SK-N-SH (cell line): ENCODE data around the gene PARP1. TPM values are rescaled to one million over a fixed set of nuclear protein-coding genes. Genes with fewer than 3 reads are reported as not detected.

Experiments used
- CTCF ChIA-PET: fragments of 300-600, 350-600 bp; formaldehyde crosslinking; extraction: SDS; loops from one replicate; lab custom pipeline; 2021; lab: Yijun Ruan, JAX
- POLR2A ChIA-PET: fragments of 350-600 bp; sonication (Branson Sonifier 250); formaldehyde crosslinking; extraction: SDS; loops from one replicate; lab custom pipeline; 2020; ENCODE audit warnings: antibody characterized with exemption, inconsistent platforms; lab: Yijun Ruan, JAX
- DNase-seq: peaks from one replicate; pipeline ENCODE4 v3.0.0; 2012
- H2AFZ ChIP-seq: fragments of 200-600 bp; sonication (generic); 2 replicates; pipeline ENCODE4 v1.8.1; 2016; ENCODE audit warnings: antibody characterized with exemption, mild to moderate bottlenecking, low read depth
- H3F3A ChIP-seq: fragments of 200-600 bp; sonication (generic); replicated peaks from 2 replicates; pipeline ENCODE3; 2016; ENCODE audit warnings: antibody characterized with exemption, mild to moderate bottlenecking; ENCODE audit not compliant: insufficient read depth
- H3K27ac ChIP-seq, 2 experiments: fragments of 200-500 bp in 1 of 2; fragments of 200-600 bp in 1 of 2; sonication (Bioruptor generic) in 1 of 2; sonication (generic), shearing (Covaris generic) in 1 of 2; 2 replicates each; pipeline versions ENCODE4 v1.5.1 to v1.6.1; 2014 to 2016; ENCODE audit warnings: low read depth in 2 of 2, inconsistent platforms in 1 of 2, low read length in 1 of 2, mild to moderate bottlenecking in 1 of 2, mixed read lengths in 1 of 2
- H3K27me3 ChIP-seq: fragments of 200-600 bp; sonication (generic), shearing (Covaris generic); 2 replicates; pipeline ENCODE4 v1.6.1; 2016; ENCODE audit warnings: mixed run types; ENCODE audit not compliant: insufficient read depth
- H3K36me3 ChIP-seq, 2 experiments: fragments of 200-500 bp in 1 of 2; fragments of 200-600 bp in 1 of 2; sonication (Bioruptor generic) in 1 of 2; sonication (generic) in 1 of 2; replicated peaks in 1 of 2; 2 replicates each; pipeline versions ENCODE3 to v1.5.1; 2014 to 2016; ENCODE audit warnings: low read length in 1 of 2, mild to moderate bottlenecking in 1 of 2; ENCODE audit not compliant: insufficient read depth in 2 of 2, control insufficient read depth in 1 of 2
- H3K4me1 ChIP-seq, 2 experiments: fragments of 200-500 bp in 1 of 2; fragments of 200-600 bp in 1 of 2; sonication (Bioruptor generic) in 1 of 2; sonication (generic), shearing (Covaris generic) in 1 of 2; 2 replicates each; pipeline versions ENCODE4 v1.5.1 to v1.6.1; 2014 to 2016; ENCODE audit warnings: low read depth in 1 of 2, low read length in 1 of 2, mixed run types in 1 of 2; ENCODE audit not compliant: insufficient read depth in 2 of 2, control insufficient read depth in 1 of 2
- H3K4me2 ChIP-seq: fragments of 200-600 bp; sonication (generic), shearing (Covaris generic); 2 replicates; pipeline ENCODE4 v1.6.1; 2017; ENCODE audit warnings: mixed run types
- H3K4me3 ChIP-seq, 2 experiments: fragments of 200-500 bp in 1 of 2; fragments of 200-600 bp in 1 of 2; sonication (Bioruptor generic) in 1 of 2; sonication (generic), shearing (Covaris generic) in 1 of 2; 2 replicates each; pipeline versions ENCODE4 v1.5.1 to v1.8.1; 2014 to 2016; ENCODE audit warnings: low read depth in 2 of 2, inconsistent platforms in 1 of 2, low read length in 1 of 2, mild to moderate bottlenecking in 1 of 2, mixed read lengths in 1 of 2, moderate library complexity in 1 of 2
- H3K79me2 ChIP-seq: fragments of 200-600 bp; sonication (generic); 2 replicates; pipeline ENCODE4 v1.8.1; 2017; ENCODE audit warnings: mild to moderate bottlenecking; ENCODE audit not compliant: insufficient read depth
- H3K9ac ChIP-seq: fragments of 200-600 bp; sonication (generic); 2 replicates; pipeline ENCODE4 v1.6.1; 2017; ENCODE audit warnings: mixed run types
- H3K9me2 ChIP-seq: fragments of 200-600 bp; sonication (generic); 2 replicates; pipeline ENCODE4 v1.6.1; 2017; ENCODE audit warnings: mixed run types
- H3K9me3 ChIP-seq: fragments of 200-600 bp; sonication (generic); 2 replicates; pipeline ENCODE4 v1.6.1; 2017; ENCODE audit warnings: mixed run types, mild to moderate bottlenecking, moderate library complexity
- H4K20me1 ChIP-seq: fragments of 200-600 bp; sonication (generic); 2 replicates; pipeline ENCODE4 v1.6.1; 2017; ENCODE audit warnings: mild to moderate bottlenecking, mixed run types; ENCODE audit not compliant: insufficient read depth
- ELF1 ChIP-seq: IDR thresholded peaks from 2 replicates; pipeline ENCODE4 v1.4.0; 2012
- EZH2phosphoT487 ChIP-seq: fragments of 200-600 bp; sonication (generic); IDR thresholded peaks from 2 replicates; pipeline ENCODE4 v1.6.1; 2017; ENCODE audit warnings: low read depth, mixed run types, mild to moderate bottlenecking, antibody characterized with exemption, moderate library complexity, borderline replicate concordance
- FOSL2 ChIP-seq: IDR thresholded peaks from 2 replicates; pipeline ENCODE4 v1.4.0; 2012; ENCODE audit warnings: low read depth, mild to moderate bottlenecking, moderate library complexity, borderline replicate concordance
- GATA2 ChIP-seq: sonication (generic); formaldehyde crosslinking; IDR thresholded peaks from 2 replicates; pipeline ENCODE4 v1.5.0; 2020; ENCODE audit warnings: mild to moderate bottlenecking, missing genetic modification reagents
- JUND ChIP-seq: IDR thresholded peaks from 2 replicates; pipeline ENCODE4 v1.4.0; 2012
- MEF2A ChIP-seq: IDR thresholded peaks from 2 replicates; pipeline ENCODE4 v1.4.0; 2012; ENCODE audit warnings: low read depth, borderline replicate concordance
- RAD21 ChIP-seq: IDR thresholded peaks from 2 replicates; pipeline ENCODE4 v1.6.1; 2012; ENCODE audit warnings: mild to moderate bottlenecking, low read length
- SIN3A ChIP-seq: IDR thresholded peaks from 2 replicates; pipeline ENCODE4 v1.6.1; 2012; ENCODE audit warnings: low read depth, mild to moderate bottlenecking, low read length, moderate library complexity, borderline replicate concordance
- TAF1 ChIP-seq: IDR thresholded peaks from 2 replicates; pipeline ENCODE4 v1.6.1; 2012; ENCODE audit warnings: low read depth, mild to moderate bottlenecking, low read length, moderate library complexity, borderline replicate concordance
- TCF12 ChIP-seq: IDR thresholded peaks from 2 replicates; pipeline ENCODE4 v1.4.0; 2012
- TEAD4 ChIP-seq: IDR thresholded peaks from 2 replicates; pipeline ENCODE4 v1.4.0; 2012; ENCODE audit warnings: mild to moderate bottlenecking, borderline replicate concordance; ENCODE audit not compliant: insufficient read depth
- WGBS: methylation state at CpG from one replicate; pipeline ENCODE4 v1.1.6; 2017; ENCODE audit warnings: low lambda C conversion rate; 5-methylcytosine and 5-hydroxymethylcytosine counted together
- polyA plus RNA-seq, 3 experiments: library from polyadenylated mRNA; depleted of rRNA; stranded (reverse); fragments of >200 nt; gene quantifications; 2 replicates each; pipeline ENCODE4 v1.2.3, GENCODE V29; 2012
- TF ChIP-seq, protein P1 (sequence below): fragments of 150-350 bp; IDR thresholded peaks from 2 replicates; pipeline ENCODE4 v1.6.1; 2016; ENCODE audit warnings: mild to moderate bottlenecking, low read depth, low read length
- TF ChIP-seq, protein P2 (sequence below): IDR thresholded peaks from 2 replicates; pipeline ENCODE4 v1.4.0; 2012; ENCODE audit warnings: low read depth, borderline replicate concordance
- TF ChIP-seq, protein P3 (sequence below): fragments of 150-350 bp; IDR thresholded peaks from 2 replicates; pipeline ENCODE4 v1.6.1; 2017; ENCODE audit warnings: antibody characterized with exemption, low read length, low read depth, borderline replicate concordance
- TF ChIP-seq, protein P4 (sequence below): IDR thresholded peaks from 2 replicates; pipeline ENCODE4 v1.4.0; 2012; ENCODE audit warnings: low read depth
- TF ChIP-seq, protein P5 (sequence below): IDR thresholded peaks from 2 replicates; pipeline ENCODE4 v1.4.0; 2012; ENCODE audit warnings: low read depth, borderline replicate concordance
- TF ChIP-seq, protein P6 (sequence below): fragments of 200-600 bp; sonication (generic); IDR thresholded peaks from 2 replicates; pipeline ENCODE4 v1.6.1; 2017; ENCODE audit warnings: antibody characterized with exemption, mild to moderate bottlenecking, moderate library complexity
- TF ChIP-seq, protein P7 (sequence below): IDR thresholded peaks from 2 replicates; pipeline ENCODE4; 2012
- TF ChIP-seq, protein P8 (sequence below): IDR thresholded peaks from 2 replicates; pipeline ENCODE4 v1.6.1; 2012; ENCODE audit warnings: mild to moderate bottlenecking, low read depth, low read length, moderate library complexity

Gene PARP1
- polyA plus RNA-seq, 1 of the 3 experiments (the other 2 are of a cell fraction), result 239 TPM

DNA sequence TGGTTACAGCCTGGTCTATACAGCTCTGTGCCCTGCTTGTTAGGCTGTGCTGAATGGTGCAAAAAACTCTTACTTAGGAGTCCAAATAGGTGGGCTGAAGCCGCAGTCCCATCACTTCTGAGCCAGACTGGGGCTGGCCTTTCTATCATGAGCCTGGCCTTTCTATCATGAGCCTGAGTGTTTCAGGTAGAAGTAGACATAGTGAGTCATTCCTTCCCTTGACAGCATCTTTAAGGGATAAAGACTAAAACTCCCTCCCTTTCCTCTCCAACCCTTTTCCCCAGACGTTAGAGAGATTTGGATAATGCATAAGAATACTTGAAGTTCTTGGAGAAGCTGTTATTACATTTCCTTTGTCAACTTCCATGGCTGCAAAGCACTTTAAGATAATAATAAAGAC lies 46.5 kb upstream of the PARP1 start:
- Histone ChIP-seq H3K4me2 (no peak overlapping the region), H3K9me2 (no peaks in the 10 kb centered on the region), H3K4me1 (no peaks in the 10 kb centered on the region), H3K27ac (no peak overlapping the region), H3K79me2 (no peaks in the 10 kb centered on the region), H3F3A (no peaks in the 10 kb centered on the region), H3K36me3 (no peaks in the 10 kb centered on the region), H3K9ac (no peak overlapping the region), H3K4me3 (no peak overlapping the region), H3K9me3 (no peaks in the 10 kb centered on the region), H2AFZ (no peak overlapping the region), H4K20me1 (no peaks in the 10 kb centered on the region), H3K27me3 (no peaks in the 10 kb centered on the region; the same call in 1 of the 2 replicates)
- ChIA-PET CTCF (interaction anchor here (1.1 kb wide), 1 partner anchor 46 kb away, joined by 3 read pairs; the partner anchor contains the start of gene PARP1), POLR2A (no interaction called here)
- no peak for TF ChIP-seq EZH2phosphoT487
- TF ChIP-seq, protein P1, sequence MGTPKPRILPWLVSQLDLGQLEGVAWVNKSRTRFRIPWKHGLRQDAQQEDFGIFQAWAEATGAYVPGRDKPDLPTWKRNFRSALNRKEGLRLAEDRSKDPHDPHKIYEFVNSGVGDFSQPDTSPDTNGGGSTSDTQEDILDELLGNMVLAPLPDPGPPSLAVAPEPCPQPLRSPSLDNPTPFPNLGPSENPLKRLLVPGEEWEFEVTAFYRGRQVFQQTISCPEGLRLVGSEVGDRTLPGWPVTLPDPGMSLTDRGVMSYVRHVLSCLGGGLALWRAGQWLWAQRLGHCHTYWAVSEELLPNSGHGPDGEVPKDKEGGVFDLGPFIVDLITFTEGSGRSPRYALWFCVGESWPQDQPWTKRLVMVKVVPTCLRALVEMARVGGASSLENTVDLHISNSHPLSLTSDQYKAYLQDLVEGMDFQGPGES, result no peak
- TF ChIP-seq, protein P2, sequence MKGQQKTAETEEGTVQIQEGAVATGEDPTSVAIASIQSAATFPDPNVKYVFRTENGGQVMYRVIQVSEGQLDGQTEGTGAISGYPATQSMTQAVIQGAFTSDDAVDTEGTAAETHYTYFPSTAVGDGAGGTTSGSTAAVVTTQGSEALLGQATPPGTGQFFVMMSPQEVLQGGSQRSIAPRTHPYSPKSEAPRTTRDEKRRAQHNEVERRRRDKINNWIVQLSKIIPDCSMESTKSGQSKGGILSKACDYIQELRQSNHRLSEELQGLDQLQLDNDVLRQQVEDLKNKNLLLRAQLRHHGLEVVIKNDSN, result no peak
- no peak for TF ChIP-seq SIN3A
- TF ChIP-seq ELF1, result no peak
- TF ChIP-seq TEAD4, result no peak
- no peak for TF ChIP-seq GATA2
- no peak for TF ChIP-seq TCF12
- TF ChIP-seq FOSL2, result no peak
- no peak for TF ChIP-seq JUND
- TF ChIP-seq, protein P3, sequence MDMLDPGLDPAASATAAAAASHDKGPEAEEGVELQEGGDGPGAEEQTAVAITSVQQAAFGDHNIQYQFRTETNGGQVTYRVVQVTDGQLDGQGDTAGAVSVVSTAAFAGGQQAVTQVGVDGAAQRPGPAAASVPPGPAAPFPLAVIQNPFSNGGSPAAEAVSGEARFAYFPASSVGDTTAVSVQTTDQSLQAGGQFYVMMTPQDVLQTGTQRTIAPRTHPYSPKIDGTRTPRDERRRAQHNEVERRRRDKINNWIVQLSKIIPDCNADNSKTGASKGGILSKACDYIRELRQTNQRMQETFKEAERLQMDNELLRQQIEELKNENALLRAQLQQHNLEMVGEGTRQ, result no peak
- TF ChIP-seq, protein P4, sequence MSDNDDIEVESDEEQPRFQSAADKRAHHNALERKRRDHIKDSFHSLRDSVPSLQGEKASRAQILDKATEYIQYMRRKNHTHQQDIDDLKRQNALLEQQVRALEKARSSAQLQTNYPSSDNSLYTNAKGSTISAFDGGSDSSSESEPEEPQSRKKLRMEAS, result no peak
- no peak for TF ChIP-seq RAD21
- no peak for TF ChIP-seq MEF2A
- TF ChIP-seq, protein P5, sequence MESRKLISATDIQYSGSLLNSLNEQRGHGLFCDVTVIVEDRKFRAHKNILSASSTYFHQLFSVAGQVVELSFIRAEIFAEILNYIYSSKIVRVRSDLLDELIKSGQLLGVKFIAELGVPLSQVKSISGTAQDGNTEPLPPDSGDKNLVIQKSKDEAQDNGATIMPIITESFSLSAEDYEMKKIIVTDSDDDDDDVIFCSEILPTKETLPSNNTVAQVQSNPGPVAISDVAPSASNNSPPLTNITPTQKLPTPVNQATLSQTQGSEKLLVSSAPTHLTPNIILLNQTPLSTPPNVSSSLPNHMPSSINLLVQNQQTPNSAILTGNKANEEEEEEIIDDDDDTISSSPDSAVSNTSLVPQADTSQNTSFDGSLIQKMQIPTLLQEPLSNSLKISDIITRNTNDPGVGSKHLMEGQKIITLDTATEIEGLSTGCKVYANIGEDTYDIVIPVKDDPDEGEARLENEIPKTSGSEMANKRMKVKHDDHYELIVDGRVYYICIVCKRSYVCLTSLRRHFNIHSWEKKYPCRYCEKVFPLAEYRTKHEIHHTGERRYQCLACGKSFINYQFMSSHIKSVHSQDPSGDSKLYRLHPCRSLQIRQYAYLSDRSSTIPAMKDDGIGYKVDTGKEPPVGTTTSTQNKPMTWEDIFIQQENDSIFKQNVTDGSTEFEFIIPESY, result no peak
- no peak for TF ChIP-seq TAF1
- TF ChIP-seq, protein P6, sequence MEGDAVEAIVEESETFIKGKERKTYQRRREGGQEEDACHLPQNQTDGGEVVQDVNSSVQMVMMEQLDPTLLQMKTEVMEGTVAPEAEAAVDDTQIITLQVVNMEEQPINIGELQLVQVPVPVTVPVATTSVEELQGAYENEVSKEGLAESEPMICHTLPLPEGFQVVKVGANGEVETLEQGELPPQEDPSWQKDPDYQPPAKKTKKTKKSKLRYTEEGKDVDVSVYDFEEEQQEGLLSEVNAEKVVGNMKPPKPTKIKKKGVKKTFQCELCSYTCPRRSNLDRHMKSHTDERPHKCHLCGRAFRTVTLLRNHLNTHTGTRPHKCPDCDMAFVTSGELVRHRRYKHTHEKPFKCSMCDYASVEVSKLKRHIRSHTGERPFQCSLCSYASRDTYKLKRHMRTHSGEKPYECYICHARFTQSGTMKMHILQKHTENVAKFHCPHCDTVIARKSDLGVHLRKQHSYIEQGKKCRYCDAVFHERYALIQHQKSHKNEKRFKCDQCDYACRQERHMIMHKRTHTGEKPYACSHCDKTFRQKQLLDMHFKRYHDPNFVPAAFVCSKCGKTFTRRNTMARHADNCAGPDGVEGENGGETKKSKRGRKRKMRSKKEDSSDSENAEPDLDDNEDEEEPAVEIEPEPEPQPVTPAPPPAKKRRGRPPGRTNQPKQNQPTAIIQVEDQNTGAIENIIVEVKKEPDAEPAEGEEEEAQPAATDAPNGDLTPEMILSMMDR, result no peak
- TF ChIP-seq, protein P7, sequence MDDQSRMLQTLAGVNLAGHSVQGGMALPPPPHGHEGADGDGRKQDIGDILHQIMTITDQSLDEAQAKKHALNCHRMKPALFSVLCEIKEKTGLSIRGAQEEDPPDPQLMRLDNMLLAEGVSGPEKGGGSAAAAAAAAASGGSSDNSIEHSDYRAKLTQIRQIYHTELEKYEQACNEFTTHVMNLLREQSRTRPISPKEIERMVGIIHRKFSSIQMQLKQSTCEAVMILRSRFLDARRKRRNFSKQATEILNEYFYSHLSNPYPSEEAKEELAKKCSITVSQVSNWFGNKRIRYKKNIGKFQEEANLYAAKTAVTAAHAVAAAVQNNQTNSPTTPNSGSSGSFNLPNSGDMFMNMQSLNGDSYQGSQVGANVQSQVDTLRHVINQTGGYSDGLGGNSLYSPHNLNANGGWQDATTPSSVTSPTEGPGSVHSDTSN, result no peak
- TF ChIP-seq, protein P8, sequence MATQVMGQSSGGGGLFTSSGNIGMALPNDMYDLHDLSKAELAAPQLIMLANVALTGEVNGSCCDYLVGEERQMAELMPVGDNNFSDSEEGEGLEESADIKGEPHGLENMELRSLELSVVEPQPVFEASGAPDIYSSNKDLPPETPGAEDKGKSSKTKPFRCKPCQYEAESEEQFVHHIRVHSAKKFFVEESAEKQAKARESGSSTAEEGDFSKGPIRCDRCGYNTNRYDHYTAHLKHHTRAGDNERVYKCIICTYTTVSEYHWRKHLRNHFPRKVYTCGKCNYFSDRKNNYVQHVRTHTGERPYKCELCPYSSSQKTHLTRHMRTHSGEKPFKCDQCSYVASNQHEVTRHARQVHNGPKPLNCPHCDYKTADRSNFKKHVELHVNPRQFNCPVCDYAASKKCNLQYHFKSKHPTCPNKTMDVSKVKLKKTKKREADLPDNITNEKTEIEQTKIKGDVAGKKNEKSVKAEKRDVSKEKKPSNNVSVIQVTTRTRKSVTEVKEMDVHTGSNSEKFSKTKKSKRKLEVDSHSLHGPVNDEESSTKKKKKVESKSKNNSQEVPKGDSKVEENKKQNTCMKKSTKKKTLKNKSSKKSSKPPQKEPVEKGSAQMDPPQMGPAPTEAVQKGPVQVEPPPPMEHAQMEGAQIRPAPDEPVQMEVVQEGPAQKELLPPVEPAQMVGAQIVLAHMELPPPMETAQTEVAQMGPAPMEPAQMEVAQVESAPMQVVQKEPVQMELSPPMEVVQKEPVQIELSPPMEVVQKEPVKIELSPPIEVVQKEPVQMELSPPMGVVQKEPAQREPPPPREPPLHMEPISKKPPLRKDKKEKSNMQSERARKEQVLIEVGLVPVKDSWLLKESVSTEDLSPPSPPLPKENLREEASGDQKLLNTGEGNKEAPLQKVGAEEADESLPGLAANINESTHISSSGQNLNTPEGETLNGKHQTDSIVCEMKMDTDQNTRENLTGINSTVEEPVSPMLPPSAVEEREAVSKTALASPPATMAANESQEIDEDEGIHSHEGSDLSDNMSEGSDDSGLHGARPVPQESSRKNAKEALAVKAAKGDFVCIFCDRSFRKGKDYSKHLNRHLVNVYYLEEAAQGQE, result no peak
- no peak for DNase-seq
- 28% methylated on average over 1 of the region's 2 CpGs for WGBS
